NCI-H1694 (cell line): ENCODE data around the gene FUT2.

Source experiments
- DNase-seq: peaks from one replicate; lab custom pipeline; 2025; lab: John Stamatoyannopoulos, UW

The FUT2 gene

DNA sequence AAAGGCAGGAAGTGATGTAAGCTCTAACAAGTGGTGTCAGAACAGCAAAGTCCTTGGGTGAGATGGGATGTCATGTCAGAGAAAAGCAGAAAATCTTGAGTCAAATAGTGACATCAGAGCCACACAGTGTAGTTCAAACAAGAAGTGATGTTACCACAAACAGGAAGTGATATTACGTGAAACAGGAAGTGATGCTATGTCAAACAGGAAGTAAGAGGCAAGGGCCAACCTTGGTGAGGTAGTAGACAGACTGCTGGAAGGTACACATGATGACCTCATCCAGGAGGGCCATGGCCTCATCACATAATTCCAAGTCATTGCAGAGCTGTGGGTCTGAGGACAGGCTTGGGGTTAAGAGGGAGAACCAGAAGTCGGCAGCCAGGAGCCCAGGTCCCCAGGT lies 30.8 kb downstream of the FUT2 start:
- DNase-seq, result no peak

DNA sequence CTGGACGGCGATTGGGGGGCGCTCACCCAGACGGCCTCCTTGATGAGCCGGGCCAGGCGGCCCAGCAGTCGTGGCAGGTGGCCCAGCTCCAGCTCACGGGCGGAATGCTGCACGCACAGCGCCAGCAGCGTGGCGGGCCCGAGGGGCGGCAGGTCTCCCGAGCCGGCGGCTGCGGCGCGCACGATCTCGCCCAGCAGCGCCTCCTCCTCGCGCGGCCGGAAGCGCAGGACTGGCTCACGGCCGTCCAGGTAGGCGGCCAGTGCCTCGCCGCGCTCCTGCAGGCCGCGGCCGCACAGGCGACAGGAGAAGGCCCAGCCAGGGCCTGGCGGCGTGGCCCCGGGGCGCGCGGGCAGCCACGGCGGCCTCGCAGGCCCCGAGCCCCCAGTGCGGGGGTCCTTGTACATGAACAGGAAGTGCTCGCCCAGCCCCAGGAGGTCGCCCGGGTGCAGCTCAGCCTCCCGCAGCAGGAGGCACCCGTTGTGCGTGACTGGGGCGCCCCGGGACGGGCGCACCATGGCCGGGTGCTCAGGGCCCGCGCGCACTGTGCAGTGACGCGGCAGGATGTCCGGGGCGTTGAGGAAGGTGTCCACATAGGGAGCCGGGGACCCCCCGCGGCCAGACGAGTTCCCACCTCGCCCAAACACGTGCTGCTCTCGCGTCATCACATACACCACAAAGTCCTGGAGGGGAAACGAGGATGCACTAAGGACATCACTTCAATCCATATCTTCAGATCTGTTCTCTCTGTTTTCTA lies 33.3 kb downstream of the FUT2 start:
- DNase-seq, result no peak

DNA sequence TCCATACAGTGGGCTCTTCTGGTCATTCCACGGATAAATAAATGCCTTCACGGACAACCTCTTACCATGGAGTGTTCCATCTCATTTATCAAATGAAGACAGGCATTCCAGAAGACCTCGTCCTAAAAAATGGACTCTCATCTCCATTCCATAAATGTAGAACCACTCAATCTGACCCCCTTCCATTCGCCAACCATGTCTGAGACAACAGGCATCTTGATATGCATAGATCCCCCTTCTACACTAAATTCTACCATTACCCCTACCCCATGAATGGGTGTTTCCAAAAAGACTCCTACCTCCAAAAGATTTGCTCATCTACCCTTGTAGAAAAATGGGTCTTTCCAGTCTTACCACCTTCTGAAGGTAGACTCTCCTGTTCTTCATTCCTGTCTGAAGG lies 35.7 kb downstream of the FUT2 start:
- no peak for DNase-seq

DNA sequence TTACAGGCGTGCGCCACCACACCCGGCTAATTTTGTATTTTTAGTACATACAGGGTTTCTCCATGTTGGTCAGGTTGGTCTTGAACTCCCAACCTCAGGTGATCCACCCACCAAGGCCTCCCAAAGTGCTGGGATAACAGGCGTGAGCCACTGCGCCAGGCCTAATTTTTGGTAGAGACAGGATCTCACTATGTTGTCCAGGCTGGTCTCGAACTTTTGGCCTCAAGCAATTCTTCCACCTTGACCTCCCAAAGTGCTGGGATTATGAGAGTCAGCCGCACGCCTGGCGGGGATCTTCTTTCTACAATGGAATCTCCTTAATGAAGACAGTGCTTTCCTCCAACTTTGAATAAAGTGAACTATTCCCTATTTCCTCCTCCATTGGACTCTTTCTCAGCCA lies 38.9 kb downstream of the FUT2 start:
- DNase-seq, result no peak

DNA sequence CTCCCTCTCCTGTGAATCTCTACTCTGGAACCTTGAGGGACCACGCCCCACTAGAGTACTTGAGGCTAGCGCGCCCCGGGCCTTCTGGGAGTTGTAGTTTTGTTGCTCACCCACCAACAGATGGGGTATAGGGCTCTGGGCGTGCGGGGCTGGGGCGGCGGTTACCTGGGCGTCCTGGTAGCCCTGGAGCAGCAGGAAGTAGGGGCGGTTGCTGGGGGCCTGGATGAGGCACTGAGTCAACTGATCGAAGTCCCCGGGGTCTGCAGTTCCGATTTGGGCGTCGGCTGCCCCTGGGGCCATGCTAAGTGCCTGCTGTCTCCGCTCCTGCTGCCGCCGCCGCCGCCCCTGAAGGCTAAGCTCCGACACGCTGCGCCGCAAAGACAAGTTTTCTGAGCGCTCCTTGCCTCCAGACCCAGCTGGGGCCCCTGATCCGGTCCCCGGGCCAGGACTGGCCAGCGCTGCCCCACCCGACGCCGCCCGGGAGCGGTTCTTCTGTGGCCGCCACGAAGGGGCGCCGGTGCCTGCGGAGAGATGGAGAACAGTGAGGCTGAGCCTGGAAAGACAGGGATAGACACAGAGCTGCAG lies 39.4 kb downstream of the FUT2 start:
- DNase-seq, result no peak

DNA sequence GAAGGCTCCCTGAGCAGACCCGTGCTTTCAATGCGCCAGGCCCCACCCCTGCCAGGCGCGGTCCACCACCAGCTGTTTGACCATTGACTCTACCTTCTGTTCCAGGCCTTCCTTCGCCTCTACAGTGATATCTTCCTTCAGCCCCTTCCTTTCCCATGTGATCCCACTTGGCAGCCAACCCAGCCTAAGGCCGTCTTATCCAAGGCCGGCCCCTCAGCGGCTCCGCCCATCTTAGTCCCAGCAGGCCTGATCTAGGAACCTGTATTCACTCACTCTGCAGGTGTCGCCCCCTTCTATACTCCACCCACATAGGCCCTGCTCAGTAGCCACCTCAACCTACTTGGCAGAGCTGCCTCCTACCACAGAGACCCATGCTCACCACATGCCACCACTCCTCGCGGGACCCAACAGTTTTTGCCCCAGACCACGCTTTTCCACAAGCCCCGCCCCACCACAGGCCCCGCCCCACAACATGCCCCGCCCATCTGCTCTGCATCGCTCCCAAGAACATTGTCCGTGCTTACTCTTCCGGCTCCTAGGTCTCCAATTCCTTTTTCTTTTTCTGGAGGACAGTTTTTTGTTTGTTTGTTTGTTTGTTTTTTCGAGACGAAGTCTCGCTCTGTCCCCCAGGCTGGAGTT lies 41.7 kb downstream of the FUT2 start:
- no peak for DNase-seq

DNA sequence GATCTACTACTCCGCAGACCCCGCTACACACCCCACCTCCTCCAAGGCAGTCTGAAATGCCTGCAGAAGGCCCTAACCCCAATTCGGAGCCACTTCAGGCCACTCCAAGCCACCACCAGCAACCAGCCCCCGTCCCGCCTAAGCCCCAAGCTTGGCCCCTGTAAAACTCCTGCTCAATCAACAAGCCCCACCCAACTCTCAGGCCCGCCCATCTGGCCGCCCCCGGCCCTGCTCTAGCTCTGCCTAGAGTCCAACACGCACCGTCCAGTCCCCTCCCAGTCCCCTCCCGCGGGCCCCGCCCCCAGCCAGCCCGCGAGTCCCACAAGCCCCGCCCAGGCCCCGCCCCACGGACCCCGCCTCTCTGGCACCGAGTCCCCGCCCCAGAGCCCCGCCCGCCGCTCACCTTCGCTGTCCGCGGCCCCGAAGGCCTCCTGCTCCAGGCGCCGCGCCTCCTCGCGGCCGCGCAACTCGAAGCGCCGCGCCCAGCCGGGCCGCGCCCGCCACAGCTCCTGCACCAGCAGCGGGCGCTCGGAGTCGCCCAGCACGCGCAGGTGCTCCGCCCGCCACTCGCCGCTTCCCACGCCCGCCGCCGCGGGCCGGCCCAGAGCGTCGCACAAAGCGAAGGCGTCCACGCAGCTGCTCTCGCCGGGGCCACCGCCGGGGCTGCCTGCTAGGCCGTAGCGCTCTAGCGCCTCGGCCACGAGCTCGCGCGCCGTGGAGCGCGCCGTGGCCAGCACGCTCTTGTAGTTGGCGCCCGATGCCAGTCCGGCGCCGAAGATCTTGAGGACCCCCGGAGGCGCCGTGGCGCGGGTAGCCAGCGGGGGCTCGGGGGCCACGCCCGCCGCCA lies 43.0 kb downstream of the FUT2 start:
- DNase-seq, result peak; percentile 86

DNA sequence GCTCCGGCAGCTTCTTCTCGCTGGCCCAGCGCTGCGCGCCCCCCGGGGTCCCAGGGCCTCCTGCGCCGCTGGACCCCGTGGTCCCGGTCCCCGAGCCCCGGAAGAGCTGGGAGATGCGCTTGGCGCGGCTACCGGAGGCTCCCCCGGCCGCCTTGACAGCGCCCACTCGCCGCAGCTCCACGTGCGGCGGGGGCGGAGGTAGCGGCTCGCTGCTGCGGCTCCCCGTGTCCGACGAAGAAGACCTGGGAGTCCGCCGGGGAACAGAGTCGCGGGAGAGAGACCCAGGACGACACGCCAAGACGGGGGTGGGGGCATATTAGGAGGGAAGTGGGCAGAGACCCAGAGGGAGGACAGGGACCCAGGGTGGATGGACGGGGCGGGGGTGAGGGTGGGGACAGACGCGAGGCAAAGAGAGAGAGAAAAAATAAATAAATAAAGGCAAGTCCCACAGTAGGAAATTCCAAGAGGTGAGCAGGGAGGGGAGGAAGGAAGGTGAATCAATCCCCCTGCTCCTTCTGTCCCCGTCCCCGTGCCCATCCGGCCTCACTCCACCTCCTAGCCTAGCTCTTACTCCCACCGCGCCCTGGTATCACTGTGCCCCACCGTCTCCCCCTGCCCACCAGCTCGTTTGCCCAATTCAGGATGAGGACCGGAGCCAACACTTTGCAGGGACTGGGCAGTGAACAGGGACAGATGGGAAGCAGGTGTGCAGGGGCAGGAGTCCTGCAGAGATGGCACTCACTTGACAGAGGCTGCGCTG lies 43.8 kb downstream of the FUT2 start:
- DNase-seq, result no peak

DNA sequence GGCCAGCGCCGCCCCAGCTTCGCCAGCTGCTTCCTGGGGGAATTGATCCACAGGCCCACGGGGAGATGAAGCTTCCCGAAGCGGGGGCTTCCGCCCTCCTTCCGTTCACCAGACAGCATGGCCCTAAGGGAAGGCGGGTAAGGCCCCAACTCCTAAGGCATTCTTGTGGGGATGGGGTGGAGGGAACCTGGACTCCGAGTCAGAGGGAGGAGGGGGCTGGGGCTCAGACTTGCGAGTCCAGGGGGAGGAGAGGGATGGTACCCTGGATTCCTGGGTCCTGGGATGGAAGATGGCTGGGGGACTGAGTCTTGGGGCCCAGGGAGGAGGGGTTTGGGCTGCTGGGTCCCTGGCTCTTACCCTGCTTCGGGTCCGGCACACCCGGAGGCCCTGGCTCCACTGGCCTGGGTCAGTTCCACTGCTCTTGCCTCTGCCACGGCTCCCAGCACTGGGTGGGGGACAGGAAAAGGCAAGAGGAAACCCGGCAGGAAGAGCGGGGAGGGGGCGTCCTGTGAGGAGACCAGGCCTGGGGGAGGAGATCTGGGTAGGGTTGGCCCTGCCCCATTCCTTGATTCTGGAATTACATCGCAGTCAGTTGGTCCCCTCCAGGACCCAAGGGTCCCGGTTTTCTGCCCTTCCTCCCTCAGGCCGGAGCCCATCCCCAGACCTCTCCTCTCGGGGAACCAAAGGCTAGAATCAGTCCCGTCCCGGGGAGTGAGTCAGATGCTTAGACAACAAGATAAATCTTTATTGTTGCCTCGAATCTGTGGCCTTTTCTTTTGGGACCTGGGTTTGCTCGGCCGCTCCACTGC lies 44.6 kb downstream of the FUT2 start, which contains the start of gene RASIP1:
Gene RASIP1 (minus strand): TSS at position 447 of the 809 bp plus-strand sequence. CDS start 328 bp downstream, at position 119.
- no peak for DNase-seq

DNA sequence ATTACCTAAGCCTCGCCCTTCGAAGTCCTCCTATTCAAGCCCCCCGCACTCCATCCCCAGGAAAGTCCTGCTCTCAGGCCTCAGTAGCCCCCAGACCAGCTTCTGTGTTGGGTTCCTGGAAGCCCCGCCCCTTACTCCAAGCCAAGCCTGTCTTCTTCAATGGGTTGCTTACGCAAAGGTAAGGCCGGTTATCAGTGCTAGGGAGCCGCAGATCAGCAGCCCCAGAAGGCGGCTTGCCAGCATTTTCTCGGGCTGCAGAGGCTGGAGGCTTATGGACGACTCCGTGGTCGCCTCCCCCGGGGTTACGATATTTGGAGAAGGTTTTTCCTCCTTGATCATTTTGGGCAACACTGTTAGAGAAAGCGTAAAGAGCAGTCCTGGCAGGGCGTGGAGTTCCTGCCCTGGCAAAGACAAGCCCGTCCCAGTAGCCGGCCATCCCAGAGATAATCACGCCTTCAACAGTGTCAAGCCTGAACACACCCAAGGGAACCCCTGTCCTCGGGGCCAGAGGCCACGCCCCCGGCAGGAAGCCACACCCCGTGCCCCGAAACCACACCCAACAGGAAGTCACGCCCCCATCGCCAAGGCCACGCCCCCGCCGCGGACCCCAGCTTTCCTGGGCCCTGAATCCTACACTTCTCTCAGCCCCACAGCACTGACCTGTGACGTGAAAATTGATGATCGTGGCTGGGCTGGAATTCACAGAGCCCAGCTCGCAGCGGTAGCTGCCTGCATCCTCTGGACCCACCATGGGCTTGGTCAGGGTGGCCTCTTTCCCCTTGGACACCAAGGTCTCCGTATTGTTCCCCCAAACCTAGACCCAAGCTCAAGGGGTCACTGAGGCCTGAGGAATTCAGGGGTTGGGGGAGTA lies 45.6 kb downstream of the FUT2 start:
- DNase-seq, result no peak

DNA sequence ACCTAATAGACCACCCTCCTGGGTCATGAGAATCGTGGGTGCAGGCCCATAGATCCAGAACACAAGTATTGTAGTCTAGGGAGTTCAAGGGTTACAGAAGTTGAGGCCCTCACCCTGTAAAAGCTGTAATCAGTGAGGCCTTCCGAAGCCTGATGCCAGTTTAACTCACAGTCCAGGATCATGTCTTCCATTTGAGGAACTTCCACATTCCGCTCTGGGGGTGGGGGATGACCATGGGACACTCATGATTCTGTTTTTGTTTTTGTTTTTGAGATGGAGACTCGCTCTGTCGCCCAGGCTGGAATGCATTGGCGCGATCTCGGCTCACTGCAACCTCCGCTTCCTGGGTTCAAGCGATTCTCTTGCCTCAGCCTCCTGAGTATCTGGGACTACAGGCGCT lies 46.3 kb downstream of the FUT2 start:
- DNase-seq, result no peak

DNA sequence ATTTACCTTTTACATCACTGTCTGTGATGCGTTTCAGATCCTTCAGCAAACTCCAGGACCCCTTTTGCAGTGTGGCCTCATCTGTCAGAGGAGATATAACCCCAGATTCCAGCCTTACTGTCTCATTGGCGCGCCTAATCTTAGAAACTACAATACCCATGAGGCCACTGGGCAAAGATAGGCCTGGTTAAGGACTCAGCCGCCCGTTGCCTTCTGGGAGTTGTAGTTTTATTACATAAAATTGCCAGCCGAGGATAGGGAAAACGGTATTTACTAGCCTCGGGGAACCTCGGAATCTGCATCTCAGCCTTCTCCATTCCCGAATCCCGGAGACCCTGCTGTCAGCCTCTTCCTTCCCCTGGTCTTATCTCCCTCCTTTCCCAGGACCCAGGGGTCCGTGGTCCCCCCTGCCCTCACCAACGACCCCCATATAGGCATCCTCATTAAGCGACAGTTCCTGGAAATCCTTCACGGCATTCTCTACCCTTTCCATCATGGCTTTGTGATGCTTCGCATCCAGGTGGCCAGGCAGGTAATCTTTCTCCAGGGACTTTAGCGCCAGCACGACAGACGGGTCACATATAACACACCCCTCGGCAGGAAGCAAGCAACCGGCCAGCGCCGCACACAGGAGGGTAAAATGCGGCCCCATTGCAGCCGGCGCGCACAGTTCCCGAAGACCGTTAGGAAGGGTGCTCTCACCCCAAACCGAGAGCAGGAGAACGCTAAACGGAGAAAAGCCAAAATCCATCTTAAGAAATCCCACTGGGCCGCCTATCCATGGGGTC lies 49.6 kb downstream of the FUT2 start:
- peak; percentile 84 for DNase-seq

DNA sequence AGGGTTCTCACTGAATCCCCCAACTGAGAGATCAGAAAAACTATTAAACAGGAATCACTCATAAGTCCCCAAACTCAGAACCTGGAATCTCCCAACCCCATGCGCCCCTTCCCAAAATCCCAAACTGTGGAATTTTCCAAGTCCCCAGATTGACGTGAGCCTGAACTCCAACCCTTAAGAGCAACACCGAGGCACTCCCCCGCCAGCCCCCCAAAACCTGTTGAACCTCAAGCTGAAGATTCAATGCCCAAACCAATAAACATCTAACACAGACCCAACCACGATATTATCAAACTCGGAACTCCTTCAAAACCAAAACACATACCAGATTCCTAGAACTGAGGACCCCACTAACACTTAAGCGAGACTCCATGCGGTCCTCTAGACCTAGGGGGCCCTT lies 50.3 kb downstream of the FUT2 start:
- DNase-seq, result no peak

DNA sequence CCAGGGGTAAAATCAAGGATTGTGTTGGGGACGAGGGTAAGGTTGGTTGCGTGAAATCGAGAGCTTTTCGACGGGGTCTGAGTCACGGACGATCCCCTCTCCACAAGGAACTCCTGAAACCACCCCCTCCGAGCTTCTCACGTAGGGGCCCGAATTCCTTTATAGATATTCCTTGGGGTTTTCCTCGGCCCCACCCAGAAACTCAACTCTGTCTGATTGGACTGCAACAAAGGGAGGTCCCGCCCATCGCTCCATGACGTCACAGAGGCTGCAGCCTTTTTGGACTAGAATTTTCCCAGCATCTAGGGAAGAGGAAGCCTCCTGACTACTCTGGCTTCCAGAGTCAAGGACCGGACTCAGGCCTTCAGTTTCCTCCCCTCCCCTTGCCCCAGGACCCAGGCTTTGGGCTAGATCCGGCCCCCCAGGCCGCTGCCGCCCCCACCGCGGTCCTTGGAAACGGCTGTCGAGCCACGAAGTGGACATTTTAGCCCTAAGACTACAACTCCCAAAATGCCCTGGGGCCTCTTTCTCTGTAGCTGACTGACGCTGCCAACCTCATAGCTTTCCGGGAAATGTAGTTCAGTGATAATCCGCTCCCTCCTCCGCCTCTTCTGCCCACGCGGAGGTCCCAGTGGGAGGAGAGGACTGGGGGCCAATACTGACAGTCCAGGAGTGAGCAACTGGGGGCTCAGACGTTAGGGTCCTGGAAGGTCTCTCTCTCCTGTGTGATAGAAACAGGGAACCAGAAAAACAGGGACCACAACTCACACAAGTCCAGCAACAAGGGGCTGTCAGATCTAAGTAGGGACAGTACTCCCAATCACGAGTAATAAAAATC lies 51.2 kb downstream of the FUT2 start, which contains the start of gene IZUMO1:
Gene IZUMO1 (minus strand): TSS at position 172 of the 838 bp plus-strand sequence. CDS start 1,050 bp downstream, outside the sequence.
- peak; percentile 77 for DNase-seq

DNA sequence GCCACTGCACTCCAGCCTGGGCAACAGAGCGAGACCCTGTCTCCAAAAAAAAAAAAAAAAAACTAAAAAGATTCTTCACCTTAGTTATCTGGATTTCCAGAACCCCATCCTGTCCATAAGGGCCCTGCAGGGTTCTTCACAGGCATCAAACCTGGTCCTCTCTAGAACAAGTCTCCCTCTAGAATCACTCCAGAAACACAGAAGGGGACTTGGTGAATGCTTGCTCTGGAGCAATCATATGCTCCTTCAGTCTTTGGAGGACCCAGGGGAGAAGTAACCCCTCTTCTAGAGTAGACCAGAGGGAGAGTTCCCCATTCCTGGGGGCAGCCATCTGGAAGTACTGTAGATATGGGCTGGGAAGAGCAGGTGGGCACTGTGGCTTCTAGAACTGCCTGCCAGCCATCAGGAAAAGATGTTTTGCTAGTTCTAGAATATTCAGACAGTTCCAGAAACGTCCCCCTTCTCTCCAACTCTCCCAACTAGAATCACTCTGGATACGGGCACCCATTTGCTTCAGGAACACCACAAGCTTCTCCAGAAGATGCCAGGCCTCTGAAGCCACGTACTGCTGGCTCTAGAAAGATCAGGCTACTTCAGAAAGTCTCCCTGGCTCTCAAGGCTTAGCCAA lies 53.9 kb downstream of the FUT2 start:
- DNase-seq, result no peak

DNA sequence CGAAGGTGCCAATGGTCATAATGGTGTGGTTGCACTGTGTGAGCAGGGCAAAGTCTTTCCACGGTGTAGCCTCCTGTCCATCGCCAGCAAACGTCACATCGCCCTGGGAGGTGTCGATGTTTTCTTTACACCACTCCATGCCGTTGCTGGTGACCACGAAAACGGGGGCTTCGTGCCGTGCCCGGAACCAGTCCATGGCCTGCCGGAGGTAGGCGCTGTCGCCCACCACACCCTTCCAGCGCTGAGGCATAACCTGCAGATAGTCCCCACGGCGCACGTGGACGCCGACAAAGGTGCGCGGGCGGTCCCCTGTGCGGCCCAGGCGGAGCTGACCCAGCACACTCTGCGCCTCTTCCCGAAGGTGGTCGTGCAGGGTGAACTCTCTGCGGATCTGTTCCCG lies 54.6 kb downstream of the FUT2 start:
- no peak for DNase-seq

DNA sequence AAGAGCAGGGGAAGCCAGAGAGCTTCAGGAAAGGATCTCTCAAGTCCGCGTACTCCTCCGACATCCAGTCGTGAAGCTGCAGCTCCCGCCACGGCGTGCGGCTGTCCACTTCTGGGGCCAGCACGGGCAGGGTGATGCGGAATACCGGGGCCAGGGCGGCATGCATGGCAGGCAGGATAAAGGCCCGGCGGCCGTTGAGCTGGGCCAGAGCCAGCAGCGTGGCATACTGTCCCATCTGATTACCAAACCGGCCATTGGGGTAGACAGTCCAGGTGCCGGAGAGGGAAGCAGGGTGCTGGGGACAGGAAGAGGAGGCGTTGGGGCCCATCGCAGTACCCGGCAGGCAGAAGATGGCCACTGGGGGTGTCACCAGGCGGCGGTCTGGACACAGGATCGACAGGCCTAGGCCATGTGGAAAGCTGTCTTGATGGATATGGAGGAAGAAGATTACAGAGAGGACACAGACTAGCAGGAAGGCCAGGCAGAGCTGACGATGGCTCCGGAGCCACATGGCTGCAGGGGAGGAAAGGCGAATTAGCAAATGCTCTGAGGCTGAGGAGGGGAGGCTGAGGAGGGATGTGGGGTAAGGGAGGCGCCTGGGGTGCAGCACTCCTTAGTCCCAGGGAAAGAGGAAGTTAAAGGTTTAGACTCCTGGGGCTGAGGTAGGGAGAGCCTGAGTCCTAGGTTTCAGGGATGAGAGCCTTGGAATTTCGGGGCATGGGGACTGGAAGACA lies 55.2 kb downstream of the FUT2 start:
- DNase-seq, result no peak
